KOPT-K1 (cell line): ENCODE measurements around the gene CES3.

Source experiments
- H3K27ac ChIP-seq: fragments of 200-600 bp; sonication (generic); 2 replicates; pipeline ENCODE4 v1.5.1; 2016; ENCODE audit warnings: antibody characterized with exemption, mild to moderate bottlenecking, low read depth, low read length; ENCODE audit not compliant: poor library complexity, severe bottlenecking
- H3K36me3 ChIP-seq: fragments of 200-600 bp; sonication (generic); 2 replicates; pipeline ENCODE4 v1.5.1; 2017; ENCODE audit warnings: antibody characterized with exemption, mild to moderate bottlenecking, low read length, moderate library complexity; ENCODE audit not compliant: insufficient read depth
- H3K9me3 ChIP-seq: fragments of 200-600 bp; sonication (generic); 2 replicates; pipeline ENCODE4 v1.5.1; 2017; ENCODE audit warnings: antibody characterized with exemption, low read length, mild to moderate bottlenecking; ENCODE audit not compliant: insufficient read depth, poor library complexity, severe bottlenecking

Gene CES3

GRCh38 chr16:66921729-66922450, 39.2 kb upstream of the CES3 start:
- no peak overlapping the region for H3K27ac ChIP-seq

DNA sequence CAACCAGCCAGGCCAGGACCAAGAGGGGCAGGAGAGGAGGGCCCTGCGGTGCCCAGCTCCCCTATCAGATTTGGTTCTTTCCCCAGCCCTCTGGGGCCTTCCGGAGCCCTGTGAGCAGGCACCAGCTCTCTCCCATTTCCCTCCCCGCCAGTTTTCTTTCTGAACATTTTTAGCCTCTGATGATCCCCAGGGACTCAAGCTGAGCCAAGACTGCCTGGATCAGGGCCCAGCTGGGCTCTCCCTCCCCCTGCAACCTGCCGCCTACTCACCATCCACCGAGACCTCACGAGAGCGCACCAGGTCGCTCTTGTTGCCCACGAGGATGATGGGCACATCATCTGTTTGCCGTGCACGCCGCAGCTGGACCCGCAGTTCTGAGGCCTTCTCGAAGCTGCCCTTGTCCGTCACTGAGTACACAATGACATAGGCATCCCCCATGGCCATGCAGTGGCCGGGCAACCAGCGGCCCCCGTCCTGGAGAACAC, 37.8 kb upstream of the CES3 start:
- no peaks in the 10 kb centered on the region for H3K36me3 ChIP-seq
- H3K9me3 ChIP-seq: no peaks in the 10 kb centered on the region
- H3K27ac ChIP-seq: no peak overlapping the region

More at GRCh38 chr16:66921729-66922450, 39.2 kb upstream of the CES3 start:
- Histone ChIP-seq H3K36me3 (no peaks in the 10 kb centered on the region), H3K9me3 (no peaks in the 10 kb centered on the region)

GRCh38 chr16:66923866-66924265, 37.2 kb upstream of the CES3 start:
- Histone ChIP-seq H3K9me3 (no peaks in the 10 kb centered on the region), H3K27ac (no peak overlapping the region), H3K36me3 (no peaks in the 10 kb centered on the region)

DNA sequence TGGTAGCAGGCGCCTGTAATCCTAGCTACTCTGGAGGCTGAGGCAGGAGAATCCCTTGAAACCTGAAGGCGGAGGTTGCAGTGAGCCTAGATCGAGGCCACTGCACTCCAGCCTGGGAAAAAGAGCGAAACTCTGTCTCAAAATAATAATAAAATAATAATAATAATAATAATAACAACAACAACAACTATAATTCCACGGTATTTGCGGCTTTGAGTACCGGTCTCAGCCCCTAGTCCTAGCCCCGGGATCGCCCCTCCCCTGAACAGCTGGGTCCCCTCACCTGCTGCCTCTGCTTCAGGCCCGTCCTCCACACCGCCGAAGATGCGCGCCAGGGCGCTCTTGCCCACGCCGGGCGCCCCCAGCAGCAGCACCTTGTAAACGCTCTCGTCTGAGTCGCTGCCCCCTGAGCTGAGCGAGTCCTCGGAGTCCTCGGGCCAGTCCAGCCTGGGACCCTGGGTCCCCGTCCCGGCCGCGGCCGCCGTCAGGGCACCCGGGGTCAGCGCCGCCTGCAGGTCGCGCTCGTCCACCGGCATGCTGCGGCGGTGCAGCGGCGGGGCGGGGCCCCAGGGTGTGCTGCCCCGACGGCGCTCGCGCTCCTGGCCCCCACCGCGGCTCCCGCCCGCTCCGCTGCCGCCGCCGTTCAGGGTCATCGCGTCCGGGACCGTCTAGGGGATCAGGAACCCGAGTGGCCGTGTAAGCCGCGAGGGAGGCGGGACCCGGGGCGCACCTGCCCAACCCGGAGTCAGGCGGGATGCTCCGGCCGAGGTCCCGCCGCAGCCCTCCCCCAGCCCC, 36.3 kb upstream of the CES3 start:
- H3K9me3 ChIP-seq: no peaks in the 10 kb centered on the region
- no peak overlapping the region for H3K27ac ChIP-seq
- H3K36me3 ChIP-seq: no peaks in the 10 kb centered on the region

- H3K36me3 ChIP-seq: peaks cover 3% of the 10 kb centered on the region; the same call in 1 of the 2 replicates
- H3K27ac ChIP-seq: no peak within 1 kb of the TSS
- no peaks in the 10 kb centered on the region for H3K9me3 ChIP-seq
These were observed 35.7 kb upstream of the CES3 start, which contains the start of gene RRAD for GRCh38 chr16:66925322-66925840. RRAD (minus strand) TSS chr16:66925535; CDS start chr16:66925179, 356 bp downstream.

DNA sequence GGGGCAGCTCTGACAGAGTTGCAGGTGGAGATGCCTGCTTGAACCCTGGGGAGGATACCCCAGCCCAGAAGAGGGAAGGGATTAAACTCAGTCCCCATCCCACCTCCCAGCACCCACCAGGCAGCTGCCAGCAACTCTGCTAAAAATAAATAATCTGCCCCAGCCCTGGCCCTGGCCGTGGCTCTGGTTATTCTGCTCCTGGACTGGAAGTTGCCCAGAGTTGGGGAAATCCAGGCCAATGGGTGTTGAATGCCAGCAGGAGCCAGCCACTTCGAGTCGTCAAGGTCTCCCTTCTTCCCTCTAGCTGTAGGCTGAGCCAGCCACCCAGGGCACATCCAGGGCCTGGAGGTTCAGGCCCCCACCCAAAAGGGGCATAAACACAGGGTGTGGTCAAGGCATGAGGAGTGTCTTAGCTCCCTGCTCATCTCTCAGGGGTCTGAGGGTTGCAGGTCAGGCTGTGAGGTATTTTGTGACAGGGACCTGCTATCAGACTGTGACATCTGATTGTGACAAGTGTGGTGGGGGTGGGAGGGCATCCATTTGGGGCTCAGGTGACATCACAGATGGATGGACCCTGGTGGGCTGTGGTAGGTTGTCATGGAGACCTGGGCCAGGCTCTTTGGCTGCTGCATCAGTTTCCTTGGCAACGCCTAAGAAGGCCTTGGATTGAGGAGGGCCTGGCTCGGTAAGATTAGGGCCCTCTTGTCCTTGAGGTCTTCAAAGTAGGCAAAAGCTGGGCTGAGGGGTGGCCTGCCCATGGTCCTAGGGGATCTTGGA, 34.7 kb upstream of the CES3 start:
- peaks cover 8% of the 10 kb centered on the region; the same call in 1 of the 2 replicates for H3K36me3 ChIP-seq
- H3K27ac ChIP-seq: no peak overlapping the region
- H3K9me3 ChIP-seq: no peaks in the 10 kb centered on the region

GRCh38 chr16:66926961-66927436, 34.1 kb upstream of the CES3 start:
- H3K36me3 ChIP-seq: peaks cover 14% of the 10 kb centered on the region
- no peaks in the 10 kb centered on the region for H3K9me3 ChIP-seq
- H3K27ac ChIP-seq: no peak overlapping the region

DNA sequence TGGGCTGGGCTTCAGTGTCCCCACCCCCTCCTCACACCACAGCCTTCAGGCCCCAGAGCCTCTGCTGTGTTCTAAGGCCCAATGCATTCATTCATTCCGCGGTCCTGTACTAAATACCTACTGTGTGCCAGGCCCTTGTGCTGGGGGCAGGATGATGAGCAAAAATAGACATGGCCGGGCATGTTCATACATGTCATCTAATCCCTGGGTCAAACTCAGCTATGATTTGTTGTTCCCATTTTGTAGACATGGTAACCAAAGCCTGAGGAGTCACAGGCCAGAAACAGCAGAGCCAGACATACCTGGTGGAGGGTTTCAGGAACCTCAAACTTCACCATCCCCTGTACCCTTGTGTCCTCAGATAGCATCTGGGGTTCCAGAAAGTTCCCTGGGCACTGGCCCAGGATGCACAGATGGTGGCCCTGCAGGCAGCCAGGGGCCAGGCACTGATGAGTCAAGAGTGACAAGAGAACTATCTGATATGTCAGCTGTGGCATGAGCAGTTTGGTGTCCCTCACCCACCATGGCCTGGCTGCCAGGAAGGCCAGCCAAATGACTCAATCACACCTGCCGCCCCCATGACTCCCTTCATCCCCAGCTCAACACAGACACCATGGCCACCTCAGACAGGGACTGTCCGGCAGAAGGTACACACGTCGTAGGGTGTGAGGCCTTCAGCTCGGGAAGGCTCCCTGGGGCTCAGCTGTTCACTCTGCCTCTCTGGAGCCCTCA, 33.0 kb upstream of the CES3 start:
- Histone ChIP-seq H3K36me3 (peaks cover 23% of the 10 kb centered on the region), H3K27ac (no peak overlapping the region), H3K9me3 (no peaks in the 10 kb centered on the region)

GRCh38 chr16:66928702-66929388, 32.2 kb upstream of the CES3 start:
- H3K36me3 ChIP-seq: peaks cover 23% of the 10 kb centered on the region
- H3K27ac ChIP-seq: no peak overlapping the region
- H3K9me3 ChIP-seq: no peaks in the 10 kb centered on the region

- H3K9me3 ChIP-seq: no peaks in the 10 kb centered on the region
- no peak overlapping the region for H3K27ac ChIP-seq
- peaks cover 23% of the 10 kb centered on the region for H3K36me3 ChIP-seq
These were observed 30.9 kb upstream of the CES3 start for GRCh38 chr16:66930189-66930588.

DNA sequence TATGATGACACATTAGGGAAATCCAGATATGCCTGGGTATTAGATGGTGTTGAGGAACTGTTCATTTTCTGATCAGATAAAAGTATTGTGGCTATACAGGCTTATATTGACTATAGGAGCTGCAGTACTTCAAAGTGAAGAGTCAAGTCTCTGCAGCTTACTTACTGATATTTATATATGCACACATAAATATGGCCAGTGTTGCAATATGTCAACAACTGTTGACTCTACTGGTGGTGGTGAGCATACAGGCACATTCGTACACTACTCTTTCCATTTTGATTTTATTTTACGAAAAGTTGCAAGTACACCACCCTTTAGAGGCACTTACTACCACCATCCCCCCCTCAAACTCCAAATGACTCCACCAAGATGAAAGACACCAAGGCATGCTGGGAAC, 29.4 kb upstream of the CES3 start:
- Histone ChIP-seq H3K9me3 (no peaks in the 10 kb centered on the region), H3K36me3 (peaks cover 23% of the 10 kb centered on the region), H3K27ac (no peak overlapping the region)

- H3K27ac ChIP-seq: no peak overlapping the region
- peaks cover 25% of the 10 kb centered on the region for H3K36me3 ChIP-seq
- no peaks in the 10 kb centered on the region for H3K9me3 ChIP-seq
These were observed 29.0 kb upstream of the CES3 start for GRCh38 chr16:66932076-66932475.

GRCh38 chr16:66933776-66934137, 27.3 kb upstream of the CES3 start:
- Histone ChIP-seq H3K36me3 (peaks cover 37% of the 10 kb centered on the region), H3K27ac (peak overlapping the region; percentile 89), H3K9me3 (no peaks in the 10 kb centered on the region)
